NCI-H510A treated with DMSO at 0.1 percent for 48 hours (cell line): ENCODE results near the gene TUBD1.
"Not testable (repeated sequence)": the region's sequence is repeated elsewhere in the genome, so short reads cannot be mapped to it uniquely, and the experiment has no call there.

ENCODE experiments used
- DNase-seq: peaks from one replicate; lab custom pipeline; 2025; lab: John Stamatoyannopoulos, UW

Gene TUBD1

GRCh38 chr17:59874376-59874775 lies 18.4 kb downstream of the TUBD1 start:
- no peak for DNase-seq

GRCh38 chr17:59873414-59873813 lies 19.3 kb downstream of the TUBD1 start:
- not testable (repeated sequence) for DNase-seq

GRCh38 chr17:59872351-59872750 lies 20.4 kb downstream of the TUBD1 start:
- DNase-seq: no peak

GRCh38 chr17:59870482-59870881 lies 22.3 kb downstream of the TUBD1 start:
- no peak for DNase-seq

- DNase-seq: no peak
Measured at GRCh38 chr17:59869941-59870218, 22.9 kb downstream of the TUBD1 start.

- DNase-seq: no peak
Measured at GRCh38 chr17:59863616-59864015, 29.1 kb downstream of the TUBD1 start.

- peak; percentile 66 for DNase-seq
Measured at GRCh38 chr17:59859444-59860025, 33.2 kb downstream of the TUBD1 start.

GRCh38 chr17:59858932-59859331 lies 33.8 kb downstream of the TUBD1 start:
- DNase-seq: no peak

- no peak for DNase-seq
Measured at GRCh38 chr17:59858167-59858816, 34.5 kb downstream of the TUBD1 start.

- DNase-seq: peak; percentile 28
Measured at GRCh38 chr17:59856859-59857794, 35.6 kb downstream of the TUBD1 start.

GRCh38 chr17:59853919-59854729 lies 38.6 kb downstream of the TUBD1 start:
- not testable (repeated sequence) for DNase-seq

- peak; percentile 72 for DNase-seq
Measured at GRCh38 chr17:59853168-59853918, 39.4 kb downstream of the TUBD1 start.

- DNase-seq: not testable (repeated sequence)
Measured at GRCh38 chr17:59852847-59853167, 39.9 kb downstream of the TUBD1 start.

GRCh38 chr17:59851439-59852375 lies 41.0 kb downstream of the TUBD1 start:
- DNase-seq: peak; percentile 21

- DNase-seq: not testable (repeated sequence)
Measured at GRCh38 chr17:59850311-59850710, 42.4 kb downstream of the TUBD1 start.

- DNase-seq: no peak
Measured at GRCh38 chr17:59848778-59849177, 44.0 kb downstream of the TUBD1 start.

- no peak for DNase-seq
Measured at GRCh38 chr17:59848385-59848668, 44.4 kb downstream of the TUBD1 start.

- DNase-seq: peak; percentile 97
Measured at GRCh38 chr17:59846394-59847165, 46.2 kb downstream of the TUBD1 start.

- peak; percentile 100 for DNase-seq
Measured at GRCh38 chr17:59845595-59846393, 46.9 kb downstream of the TUBD1 start.
